ENCODE measurements around the gene ZNF511. TPM values are rescaled to one million over a fixed set of nuclear protein-coding genes. Genes with fewer than 3 reads are reported as not detected.

The ZNF511 gene
- total RNA-seq, 1 experiment from 2014 or later = 49.0 TPM

- H3K4me2 ChIP-seq (ENCODE audit: low read length) = no peak overlapping the region
- ChIA-PET CTCF (no interaction called here), RAD21 (ENCODE audit: low non-redundant PET in 1 of 2, low total read pairs in 2 of 2, uncharacterized antibody in 2 of 2, unreplicated experiment in 2 of 2) (no interaction called here), POLR2A (no interaction called here)
- TF ChIP-seq, protein P1, sequence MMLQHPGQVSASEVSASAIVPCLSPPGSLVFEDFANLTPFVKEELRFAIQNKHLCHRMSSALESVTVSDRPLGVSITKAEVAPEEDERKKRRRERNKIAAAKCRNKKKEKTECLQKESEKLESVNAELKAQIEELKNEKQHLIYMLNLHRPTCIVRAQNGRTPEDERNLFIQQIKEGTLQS (IDR thresholded peaks at IDR 0.05) = no peak
- TF ChIP-seq SIN3A (IDR thresholded peaks at IDR 0.05; ENCODE audit: low read depth) = no peak
- TF ChIP-seq TCF7L2 (IDR thresholded peaks at IDR 0.05; ENCODE audit: borderline replicate concordance, extremely low read depth, insufficient read depth, insufficient read length) = no peak
- TF ChIP-seq ELF1 (IDR thresholded peaks at IDR 0.05; ENCODE audit: borderline replicate concordance, low read depth) = no peak
- no peak for TF ChIP-seq MAX (IDR thresholded peaks at IDR 0.05)
- no peak for TF ChIP-seq ZNF274 (IDR thresholded peaks at IDR 0.05; ENCODE audit: low read depth, low read length)
- no peak for TF ChIP-seq ZBTB33 (IDR thresholded peaks at IDR 0.05; ENCODE audit: extremely low read depth, insufficient replicate concordance, low read length)
- no peak overlapping the region for H3K27ac ChIP-seq (ENCODE audit: low read depth, low read length)
- H3K79me2 ChIP-seq (ENCODE audit: insufficient read depth, low read length) = no peaks in the 10 kb centered on the region
- H3K36me3 ChIP-seq (ENCODE audit: control insufficient read depth in 1 of 2, insufficient read depth in 2 of 2, low read length in 2 of 2) = 0 out of 4 replicates have a peak, but pooled peaks cover 0 to 3% of the 10 kb centered on the region in 2 experiments
- intact Hi-C loops (cut with micrococcal nuclease) = no loop called here
- no peak overlapping the region for H3K4me3 ChIP-seq (replicated peaks in 1 of 2; ENCODE audit: low read depth in 1 of 2, low read length in 2 of 2)
- no peaks in the 10 kb centered on the region for H3K9me2 ChIP-seq (ENCODE audit: insufficient read depth)
- no peaks in the 10 kb centered on the region for H3K9me3 ChIP-seq (ENCODE audit: control insufficient read depth in 1 of 2, insufficient read depth in 1 of 2, low read depth in 1 of 2, low read length in 2 of 2)
- no TSS peak for BruUV-seq (replicated peaks)
- no peak overlapping the region for H3K9ac ChIP-seq (ENCODE audit: low read length)
- H3K4me1 ChIP-seq (ENCODE audit: control insufficient read depth in 1 of 2, insufficient read depth in 2 of 2, low read length in 2 of 2) = no peaks in the 10 kb centered on the region; a peak in 1 of 4 replicates
- H3K27me3 ChIP-seq (ENCODE audit: insufficient read depth, low read length) = no peaks in the 10 kb centered on the region
- no peak for ATAC-seq
- no peaks in the 10 kb centered on the region for H4K20me1 ChIP-seq (ENCODE audit: insufficient read depth)
- no peak for DNase-seq (ENCODE audit: low read depth, low spot score)
- H2AFZ ChIP-seq (ENCODE audit: low read depth, low read length, poor library complexity, severe bottlenecking) = no peak overlapping the region
Observed at GRCh38 chr10:133316732-133317131, 8.0 kb downstream of the ZNF511 start.

All from HCT116 (cell line).